HCT116 (cell line): ENCODE measurements around the gene SNCAIP. TPM values are rescaled to one million over a fixed set of nuclear protein-coding genes. Genes with fewer than 3 reads are reported as not detected.

Experiments used
- ATAC-seq: fragments of 200-7000 bp; cut with Tn5 transposase; 2 replicates; pipeline ENCODE4 v1.9.1; 2020; ENCODE audit warnings: mild to moderate bottlenecking, moderate library complexity
- BruUV-seq: library from RNA; stranded (reverse); fragments of 400-500 nt; replicated peaks from 2 replicates; lab custom pipeline; 2021; lab: Mats Ljungman, UMichigan
- CTCF ChIA-PET: fragments of 300-600 bp; sonication (Branson Sonifier 250); formaldehyde crosslinking; loops from one replicate; lab custom pipeline; 2021; ENCODE audit warnings: antibody characterized with exemption; lab: Charles Lee
- POLR2A ChIA-PET: fragments of 300-600, 350-600 bp; sonication (Branson Sonifier 250); formaldehyde crosslinking; loops from one replicate; lab custom pipeline; 2021; ENCODE audit warnings: antibody characterized with exemption; lab: Charles Lee
- RAD21 ChIA-PET, 2 experiments: fragments of 300-600 bp; sonication (Branson Sonifier 250); formaldehyde crosslinking; loops; one replicate each; lab custom pipeline; 2023; ENCODE audit warnings: low total read pairs in 2 of 2; ENCODE audit not compliant: uncharacterized antibody in 2 of 2, unreplicated experiment in 2 of 2, low non-redundant PET in 1 of 2; lab: Charles Lee
- DNase-seq: peaks from one replicate; pipeline ENCODE4 v3.0.0-alpha.2; 2010; ENCODE audit warnings: low read depth, low spot score
- H2AFZ ChIP-seq: fragments of 200-600 bp; shearing (Covaris generic), sonication (generic); 2 replicates; pipeline ENCODE4 v1.6.1; 2017; ENCODE audit warnings: low read depth, mixed run types, mixed read lengths, antibody characterized with exemption, low read length; ENCODE audit not compliant: poor library complexity, severe bottlenecking
- H3K27ac ChIP-seq: 2 replicates; pipeline ENCODE4 v1.5.1; 2012; ENCODE audit warnings: low read depth, low read length
- H3K27me3 ChIP-seq: fragments of 200-600 bp; sonication (generic); 2 replicates; pipeline ENCODE4 v1.6.1; 2016; ENCODE audit warnings: mixed run types, low read length, mixed read lengths; ENCODE audit not compliant: insufficient read depth
- H3K36me3 ChIP-seq, 2 experiments: fragments of 200-500 bp in 1 of 2; fragments of 200-600 bp in 1 of 2; sonication (Bioruptor generic) in 1 of 2; sonication (generic) in 1 of 2; 2 replicates each; pipeline versions ENCODE4 v1.5.1 to v1.6.1; 2014 to 2016; ENCODE audit warnings: low read length in 2 of 2, inconsistent platforms in 1 of 2, mixed read lengths in 1 of 2, mixed run types in 1 of 2; ENCODE audit not compliant: insufficient read depth in 2 of 2, control insufficient read depth in 1 of 2
- H3K4me1 ChIP-seq, 2 experiments: fragments of 200-600 bp in 1 of 2; sonication (generic) in 1 of 2; 2 replicates each; pipeline versions ENCODE4 v1.5.1 to v1.6.1; 2012 to 2017; ENCODE audit warnings: low read length in 2 of 2, inconsistent platforms in 1 of 2, mild to moderate bottlenecking in 1 of 2, mixed read lengths in 1 of 2, mixed run types in 1 of 2, moderate library complexity in 1 of 2; ENCODE audit not compliant: insufficient read depth in 2 of 2, control insufficient read depth in 1 of 2
- H3K4me2 ChIP-seq: fragments of 200-600 bp; sonication (generic); 2 replicates; pipeline ENCODE4 v1.6.1; 2017; ENCODE audit warnings: mixed run types, low read length, mixed read lengths
- H3K4me3 ChIP-seq, 2 experiments: fragments of 200-600 bp in 1 of 2; sonication (generic) in 1 of 2; replicated peaks in 1 of 2; 2 replicates each; pipeline ENCODE4 v1.5.1; 2011 to 2016; ENCODE audit warnings: low read length in 2 of 2, control low read depth in 1 of 2, low read depth in 1 of 2, mild to moderate bottlenecking in 1 of 2, mixed read lengths in 1 of 2, mixed run types in 1 of 2
- H3K79me2 ChIP-seq: fragments of 200-600 bp; sonication (generic); 2 replicates; pipeline ENCODE4 v1.6.1; 2017; ENCODE audit warnings: mild to moderate bottlenecking, mixed run types, low read length, moderate library complexity, mixed read lengths; ENCODE audit not compliant: insufficient read depth
- H3K9ac ChIP-seq: fragments of 200-600 bp; sonication (generic); 2 replicates; pipeline ENCODE4 v1.6.1; 2016; ENCODE audit warnings: low read length, mixed read lengths
- H3K9me2 ChIP-seq: fragments of 200-600 bp; sonication (generic), shearing (Covaris generic); 2 replicates; pipeline ENCODE4 v1.6.1; 2017; ENCODE audit warnings: mixed run types, mild to moderate bottlenecking, moderate library complexity; ENCODE audit not compliant: insufficient read depth
- H3K9me3 ChIP-seq, 2 experiments: fragments of 200-500 bp in 1 of 2; fragments of 200-600 bp in 1 of 2; sonication (Bioruptor generic) in 1 of 2; sonication (generic) in 1 of 2; 2 replicates each; pipeline ENCODE4 v1.6.1; 2014 to 2017; ENCODE audit warnings: low read length in 2 of 2, mixed read lengths in 2 of 2, inconsistent platforms in 1 of 2, low read depth in 1 of 2, mild to moderate bottlenecking in 1 of 2, mixed run types in 1 of 2, moderate library complexity in 1 of 2; ENCODE audit not compliant: control insufficient read depth in 1 of 2, insufficient read depth in 1 of 2
- H4K20me1 ChIP-seq: fragments of 200-600 bp; sonication (generic), shearing (Covaris generic); 2 replicates; pipeline ENCODE4 v1.6.1; 2017; ENCODE audit warnings: mixed run types, mild to moderate bottlenecking, moderate library complexity; ENCODE audit not compliant: insufficient read depth
- CEBPB ChIP-seq: IDR thresholded peaks from 2 replicates; pipeline ENCODE4 v1.6.1; 2012; ENCODE audit warnings: low read depth
- EGR1 ChIP-seq: IDR thresholded peaks from 2 replicates; pipeline ENCODE4 v1.6.1; 2012; ENCODE audit warnings: low read depth
- ELF1 ChIP-seq: IDR thresholded peaks from 2 replicates; pipeline ENCODE4 v1.6.1; 2012; ENCODE audit warnings: low read depth, borderline replicate concordance
- EZH2 ChIP-seq: fragments of 200-600 bp; sonication (generic); IDR thresholded peaks from 2 replicates; pipeline ENCODE4 v1.6.1; 2017; ENCODE audit warnings: antibody characterized with exemption, mixed run types
- FOSL1 ChIP-seq: IDR thresholded peaks from 2 replicates; pipeline ENCODE4 v1.6.1; 2012; ENCODE audit warnings: low read depth
- JUND ChIP-seq: IDR thresholded peaks from 2 replicates; pipeline ENCODE4 v1.6.1; 2012
- MAX ChIP-seq: IDR thresholded peaks from 2 replicates; pipeline ENCODE4 v1.6.1; 2012
- RAD21 ChIP-seq: IDR thresholded peaks from 2 replicates; pipeline ENCODE4 v1.6.1; 2012; ENCODE audit warnings: low read depth, mild to moderate bottlenecking
- SRF ChIP-seq: IDR thresholded peaks from 2 replicates; pipeline ENCODE4 v1.6.1; 2012; ENCODE audit warnings: low read depth
- ZFX ChIP-seq: fragments of 450-650 bp; IDR thresholded peaks from 2 replicates; pipeline ENCODE4 v1.6.1; 2017
- intact Hi-C: fragments of 100-400 bp; cut with micrococcal nuclease; formaldehyde crosslinking; loops from 2 replicates; pipeline ENCODE4 v1.10.0; 2022
- total RNA-seq: library from RNA; stranded (reverse); gene quantifications from one replicate; pipeline ENCODE4 v1.2.1, GENCODE V29; 2021; ENCODE audit not compliant: unreplicated experiment
- TF ChIP-seq, protein P1 (sequence below): IDR thresholded peaks from 2 replicates; pipeline ENCODE4 v1.6.1; 2012; ENCODE audit warnings: low read depth
- TF ChIP-seq, protein P2 (sequence below), 3 experiments: fragments of 200-600 bp in 1 of 3; sonication (generic) in 1 of 3; IDR thresholded peaks in 2 of 3; conservative IDR thresholded peaks in 1 of 3; 2 replicates each; pipeline ENCODE4 v1.5.1; 2012 to 2017; ENCODE audit warnings: low read depth in 2 of 3, low read length in 2 of 3, antibody characterized with exemption in 1 of 3, borderline replicate concordance in 1 of 3, control low read depth in 1 of 3, mild to moderate bottlenecking in 1 of 3, mixed read lengths in 1 of 3, mixed run types in 1 of 3, moderate library complexity in 1 of 3; ENCODE audit not compliant: insufficient read depth in 1 of 3

SNCAIP gene
- total RNA-seq, 1 experiment from 2014 or later = not detected

GRCh38 chr5:122319897-122320296, 7.9 kb downstream of the SNCAIP start:
- Histone ChIP-seq H2AFZ (no peak overlapping the region), H3K4me3 (no peak overlapping the region), H3K9me2 (no peaks in the 10 kb centered on the region), H3K9ac (no peak overlapping the region), H3K4me1 (no peaks in the 10 kb centered on the region), H4K20me1 (no peaks in the 10 kb centered on the region), H3K27ac (no peak overlapping the region), H3K79me2 (no peaks in the 10 kb centered on the region), H3K4me2 (no peak overlapping the region), H3K27me3 (peaks cover 7% of the 10 kb centered on the region; the same call in 1 of the 2 replicates), H3K36me3 (no peaks in the 10 kb centered on the region), H3K9me3 (no peaks in the 10 kb centered on the region)
- intact Hi-C loops = no loop called here
- POLR2A ChIA-PET = no interaction called here
- RAD21 ChIA-PET = no interaction called here
- TF ChIP-seq SRF (no peak), EGR1 (no peak), RAD21 (no peak), EZH2 (no peak), CEBPB (no peak), ZFX (no peak)
- TF ChIP-seq, protein P1, sequence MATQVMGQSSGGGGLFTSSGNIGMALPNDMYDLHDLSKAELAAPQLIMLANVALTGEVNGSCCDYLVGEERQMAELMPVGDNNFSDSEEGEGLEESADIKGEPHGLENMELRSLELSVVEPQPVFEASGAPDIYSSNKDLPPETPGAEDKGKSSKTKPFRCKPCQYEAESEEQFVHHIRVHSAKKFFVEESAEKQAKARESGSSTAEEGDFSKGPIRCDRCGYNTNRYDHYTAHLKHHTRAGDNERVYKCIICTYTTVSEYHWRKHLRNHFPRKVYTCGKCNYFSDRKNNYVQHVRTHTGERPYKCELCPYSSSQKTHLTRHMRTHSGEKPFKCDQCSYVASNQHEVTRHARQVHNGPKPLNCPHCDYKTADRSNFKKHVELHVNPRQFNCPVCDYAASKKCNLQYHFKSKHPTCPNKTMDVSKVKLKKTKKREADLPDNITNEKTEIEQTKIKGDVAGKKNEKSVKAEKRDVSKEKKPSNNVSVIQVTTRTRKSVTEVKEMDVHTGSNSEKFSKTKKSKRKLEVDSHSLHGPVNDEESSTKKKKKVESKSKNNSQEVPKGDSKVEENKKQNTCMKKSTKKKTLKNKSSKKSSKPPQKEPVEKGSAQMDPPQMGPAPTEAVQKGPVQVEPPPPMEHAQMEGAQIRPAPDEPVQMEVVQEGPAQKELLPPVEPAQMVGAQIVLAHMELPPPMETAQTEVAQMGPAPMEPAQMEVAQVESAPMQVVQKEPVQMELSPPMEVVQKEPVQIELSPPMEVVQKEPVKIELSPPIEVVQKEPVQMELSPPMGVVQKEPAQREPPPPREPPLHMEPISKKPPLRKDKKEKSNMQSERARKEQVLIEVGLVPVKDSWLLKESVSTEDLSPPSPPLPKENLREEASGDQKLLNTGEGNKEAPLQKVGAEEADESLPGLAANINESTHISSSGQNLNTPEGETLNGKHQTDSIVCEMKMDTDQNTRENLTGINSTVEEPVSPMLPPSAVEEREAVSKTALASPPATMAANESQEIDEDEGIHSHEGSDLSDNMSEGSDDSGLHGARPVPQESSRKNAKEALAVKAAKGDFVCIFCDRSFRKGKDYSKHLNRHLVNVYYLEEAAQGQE = no peak
- ATAC-seq = no peak
- no peak for DNase-seq
- CTCF ChIA-PET = no interaction called here
- no TSS peak for BruUV-seq

DNA sequence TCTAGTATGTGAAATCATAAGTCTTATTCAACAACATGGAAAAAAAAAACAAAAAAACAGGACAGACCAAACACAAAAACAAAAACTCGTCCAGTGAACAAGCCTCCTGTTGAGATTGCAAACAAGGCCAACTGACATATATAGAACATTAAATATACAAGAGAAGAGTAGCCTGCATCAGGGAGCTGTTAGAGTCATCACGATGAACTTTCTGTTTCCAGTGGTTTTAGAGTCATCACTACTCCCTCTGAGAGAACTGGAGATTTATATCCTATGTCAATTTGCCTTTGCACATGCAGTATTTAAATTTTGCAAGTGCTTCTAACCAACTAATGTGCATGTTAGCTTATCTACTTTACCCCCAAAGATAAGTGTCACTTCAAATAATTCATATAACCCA, 9.9 kb downstream of the SNCAIP start:
- Histone ChIP-seq H3K9ac (no peak overlapping the region), H3K36me3 (no peaks in the 10 kb centered on the region), H3K27me3 (peaks cover 7% of the 10 kb centered on the region; the same call in 1 of the 2 replicates), H3K9me2 (no peaks in the 10 kb centered on the region), H3K9me3 (no peaks in the 10 kb centered on the region), H4K20me1 (no peaks in the 10 kb centered on the region), H3K4me2 (no peak overlapping the region), H2AFZ (no peak overlapping the region), H3K4me3 (no peak overlapping the region), H3K27ac (no peak overlapping the region), H3K4me1 (no peaks in the 10 kb centered on the region), H3K79me2 (no peaks in the 10 kb centered on the region)
- RAD21 ChIA-PET = no interaction called here
- intact Hi-C loops = no loop called here
- ATAC-seq = no peak
- CTCF ChIA-PET = no interaction called here
- POLR2A ChIA-PET = no interaction called here
- no TSS peak for BruUV-seq
- TF ChIP-seq ELF1 (no peak), MAX (no peak), JUND (no peak), ZFX (no peak), SRF (no peak), FOSL1 (no peak)
- TF ChIP-seq, protein P1 = no peak
- TF ChIP-seq, protein P2, sequence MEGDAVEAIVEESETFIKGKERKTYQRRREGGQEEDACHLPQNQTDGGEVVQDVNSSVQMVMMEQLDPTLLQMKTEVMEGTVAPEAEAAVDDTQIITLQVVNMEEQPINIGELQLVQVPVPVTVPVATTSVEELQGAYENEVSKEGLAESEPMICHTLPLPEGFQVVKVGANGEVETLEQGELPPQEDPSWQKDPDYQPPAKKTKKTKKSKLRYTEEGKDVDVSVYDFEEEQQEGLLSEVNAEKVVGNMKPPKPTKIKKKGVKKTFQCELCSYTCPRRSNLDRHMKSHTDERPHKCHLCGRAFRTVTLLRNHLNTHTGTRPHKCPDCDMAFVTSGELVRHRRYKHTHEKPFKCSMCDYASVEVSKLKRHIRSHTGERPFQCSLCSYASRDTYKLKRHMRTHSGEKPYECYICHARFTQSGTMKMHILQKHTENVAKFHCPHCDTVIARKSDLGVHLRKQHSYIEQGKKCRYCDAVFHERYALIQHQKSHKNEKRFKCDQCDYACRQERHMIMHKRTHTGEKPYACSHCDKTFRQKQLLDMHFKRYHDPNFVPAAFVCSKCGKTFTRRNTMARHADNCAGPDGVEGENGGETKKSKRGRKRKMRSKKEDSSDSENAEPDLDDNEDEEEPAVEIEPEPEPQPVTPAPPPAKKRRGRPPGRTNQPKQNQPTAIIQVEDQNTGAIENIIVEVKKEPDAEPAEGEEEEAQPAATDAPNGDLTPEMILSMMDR (IDR thresholded peaks at IDR 0.05 in 2 of 3, conservative IDR thresholded peaks at IDR 0.05 in 1 of 3; ENCODE audit: borderline replicate concordance in 1 of 3, insufficient read depth in 1 of 3, low read depth in 2 of 3, low read length in 2 of 3) = no peak
- no peak for DNase-seq
